HUES64 (cell line): ENCODE results near the gene CYTL1.
"Not testable (repeated sequence)": the region's sequence is repeated elsewhere in the genome, so short reads cannot be mapped to it uniquely, and the experiment has no call there.

Experiments used
- H3K27ac ChIP-seq: 2 replicates; pipeline ENCODE4 v1.7.0; 2013; ENCODE audit warnings: low read depth, low read length, inconsistent platforms
- H3K27me3 ChIP-seq: 2 replicates; pipeline ENCODE4 v1.6.1; 2013; ENCODE audit warnings: mild to moderate bottlenecking, low read length; ENCODE audit not compliant: insufficient read depth
- H3K36me3 ChIP-seq: 2 replicates; pipeline ENCODE4 v1.6.1; 2013; ENCODE audit warnings: mild to moderate bottlenecking, low read length; ENCODE audit not compliant: insufficient read depth
- H3K4me1 ChIP-seq: 2 replicates; pipeline ENCODE4 v1.6.1; 2013; ENCODE audit warnings: mild to moderate bottlenecking, low read length, moderate library complexity; ENCODE audit not compliant: insufficient read depth
- H3K4me3 ChIP-seq: 2 replicates; pipeline ENCODE4 v1.5.1; 2013; ENCODE audit warnings: mild to moderate bottlenecking, low read length, moderate library complexity
- H3K9ac ChIP-seq: 2 replicates; pipeline ENCODE4 v1.6.1; 2013; ENCODE audit warnings: mild to moderate bottlenecking, low read depth, low read length
- H3K9me3 ChIP-seq: 2 replicates; pipeline ENCODE4 v1.6.1; 2013; ENCODE audit warnings: low read depth, low read length; ENCODE audit not compliant: insufficient read depth
- WGBS: fragments of 150-250, 120-280 bp; methylation state at CpG from one replicate; pipeline ENCODE4 v1.1.7; 2013; ENCODE audit warnings: missing lambda C conversion rate; 5-methylcytosine and 5-hydroxymethylcytosine counted together

CYTL1 gene

DNA sequence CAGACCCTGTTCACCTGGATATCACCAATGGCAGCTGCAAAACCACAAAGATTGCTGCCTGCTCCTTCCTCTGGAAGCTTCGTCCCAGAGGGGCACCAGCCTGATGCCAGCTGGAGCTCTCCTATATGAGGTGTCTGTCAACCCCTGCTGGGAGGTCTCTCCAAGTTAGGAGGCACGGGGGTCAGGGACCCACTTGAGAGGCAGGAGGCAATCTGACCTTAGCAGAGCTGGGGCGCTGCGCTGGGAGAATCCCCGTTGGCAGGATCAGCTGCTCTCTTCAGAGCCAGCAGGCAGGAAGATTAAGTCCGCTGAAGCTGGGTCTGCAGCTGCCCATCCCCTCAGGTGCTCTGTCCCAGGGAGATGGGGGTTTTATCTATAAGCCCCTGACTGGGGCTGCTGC lies 17.6 kb downstream of the CYTL1 start:
- not testable (repeated sequence) for H3K9ac ChIP-seq, H3K36me3 ChIP-seq, H3K4me1 ChIP-seq, H3K9me3 ChIP-seq, H3K27ac ChIP-seq, H3K27me3 ChIP-seq, H3K4me3 ChIP-seq
- 83% methylated on average over 6 of the region's 6 CpGs for WGBS

- 88% methylated on average over 1 of the region's 1 CpG for WGBS
- not testable (repeated sequence) for H3K4me3 ChIP-seq
Observed at GRCh38 chr4:4996935-4997334, 22.3 kb downstream of the CYTL1 start.

DNA sequence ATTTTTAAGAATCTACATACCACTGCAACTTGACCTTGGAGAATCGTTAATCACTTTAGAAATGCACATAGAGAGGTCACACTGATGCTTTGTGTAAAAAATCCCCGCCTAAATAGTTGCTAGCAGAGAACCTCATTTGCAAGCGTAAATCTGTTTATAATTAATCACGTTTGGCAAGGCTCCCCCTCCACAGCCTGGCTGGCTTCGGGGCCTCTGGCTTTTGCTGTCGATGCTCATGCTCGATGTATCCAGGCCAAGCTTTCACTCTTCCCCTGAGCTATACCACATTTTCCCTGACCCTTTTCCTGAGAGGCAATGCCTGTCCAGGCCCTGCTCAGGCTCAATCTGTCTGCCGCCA lies 23.4 kb downstream of the CYTL1 start:
- no peak overlapping the region for H3K4me3 ChIP-seq
- H3K9ac ChIP-seq, result no peak overlapping the region
- peaks cover 3% of the 10 kb centered on the region; the same call in 1 of the 2 replicates for H3K4me1 ChIP-seq
- no peaks in the 10 kb centered on the region for H3K9me3 ChIP-seq
- peaks cover 2% of the 10 kb centered on the region; the same call in 1 of the 2 replicates for H3K27me3 ChIP-seq
- H3K36me3 ChIP-seq, result no peaks in the 10 kb centered on the region
- 63% methylated on average over 8 of the region's 8 CpGs for WGBS
- no peak overlapping the region for H3K27ac ChIP-seq

More at GRCh38 chr4:4996935-4997334, 22.3 kb downstream of the CYTL1 start:
- H3K27me3 ChIP-seq, H3K9ac ChIP-seq, H3K9me3 ChIP-seq, H3K36me3 ChIP-seq, H3K4me1 ChIP-seq, H3K27ac ChIP-seq: not testable (repeated sequence)

DNA sequence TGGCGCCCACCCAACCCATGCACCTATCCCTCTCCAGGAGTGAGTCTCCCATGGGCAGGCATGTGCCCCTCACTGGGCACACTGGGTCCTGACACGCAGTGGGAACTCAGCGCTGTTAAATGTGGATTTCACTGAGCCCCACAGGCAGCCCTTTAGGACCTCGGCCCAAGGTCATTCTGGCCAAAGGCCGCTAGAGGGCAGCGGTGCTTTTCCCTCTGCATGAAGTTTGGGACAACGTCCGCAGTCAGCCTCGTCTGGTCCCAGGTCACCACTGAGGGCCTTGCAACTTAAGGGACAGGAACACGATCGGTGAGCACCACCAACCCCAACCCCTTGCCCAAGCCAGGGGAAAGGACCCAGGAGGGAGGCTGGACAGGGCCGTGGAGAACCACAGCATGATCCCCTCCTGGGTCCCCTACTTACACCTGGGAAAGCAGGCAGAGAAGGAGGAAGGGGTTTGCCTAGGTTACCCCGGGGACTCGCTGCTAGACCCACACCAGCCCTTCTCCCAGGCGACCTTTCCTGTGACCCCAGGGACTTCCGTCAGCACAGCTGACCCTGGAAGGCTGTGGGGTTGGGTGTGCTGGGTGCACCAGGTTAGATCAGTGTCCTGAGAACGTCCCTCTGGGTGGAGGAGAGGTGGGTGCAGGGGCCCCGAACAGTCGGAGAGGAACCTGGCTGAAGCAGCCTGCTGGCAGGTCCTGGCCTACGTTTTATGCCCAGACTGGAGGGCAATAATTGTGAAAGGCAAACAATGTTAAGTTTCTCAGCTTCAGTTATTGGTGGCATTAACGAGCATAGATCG lies 24.0 kb downstream of the CYTL1 start:
- Histone ChIP-seq H3K27ac (no peak overlapping the region), H3K4me1 (peaks cover 3% of the 10 kb centered on the region; the same call in 1 of the 2 replicates), H3K9me3 (no peaks in the 10 kb centered on the region), H3K36me3 (no peaks in the 10 kb centered on the region), H3K27me3 (peaks cover 2% of the 10 kb centered on the region; the same call in 1 of the 2 replicates), H3K9ac (no peak overlapping the region), H3K4me3 (no peak overlapping the region)
- WGBS, result 40% methylated on average over 22 of the region's 22 CpGs

DNA sequence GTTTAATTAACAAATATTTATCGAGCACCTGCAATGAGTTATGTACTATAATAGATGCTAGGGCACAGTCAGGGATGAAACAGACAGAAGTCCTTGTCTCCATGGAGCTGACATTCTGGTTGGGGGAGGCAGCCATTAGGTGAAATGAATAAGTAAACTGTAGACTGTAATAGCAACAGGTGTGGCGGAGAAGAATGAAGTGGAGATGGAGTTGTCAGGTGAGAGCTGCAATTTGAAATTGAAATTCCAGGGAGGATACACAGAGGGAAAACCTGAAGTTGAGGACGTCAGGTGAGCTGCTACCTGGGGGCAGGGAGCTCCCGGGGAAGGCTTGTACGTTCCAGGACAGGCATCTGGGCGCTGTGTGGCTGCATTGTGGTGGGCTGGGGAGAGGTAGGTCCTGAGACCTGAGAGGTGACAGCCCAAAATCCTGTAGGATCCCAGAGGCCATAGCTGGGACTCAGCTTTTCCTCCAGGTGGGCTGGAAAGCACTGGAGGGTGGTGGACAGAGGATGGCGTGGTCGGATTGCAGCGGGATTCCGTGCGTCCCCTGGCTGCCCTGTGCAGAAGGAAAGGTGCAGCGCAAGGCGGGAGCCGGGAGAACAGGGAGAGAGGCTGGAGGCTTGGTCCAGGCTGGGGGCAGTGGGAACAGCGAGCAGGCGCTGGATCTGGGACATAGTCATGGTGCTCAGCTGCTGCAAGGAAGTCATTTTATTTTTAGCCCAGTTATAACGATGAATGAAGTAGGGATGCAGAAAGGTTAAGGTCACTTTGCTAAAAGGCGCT lies 24.8 kb downstream of the CYTL1 start:
- H3K4me3 ChIP-seq, result no peak overlapping the region
- H3K36me3 ChIP-seq, result no peaks in the 10 kb centered on the region
- no peak overlapping the region for H3K9ac ChIP-seq
- H3K27me3 ChIP-seq, result peaks cover 2% of the 10 kb centered on the region; the same call in 1 of the 2 replicates
- peaks cover 3% of the 10 kb centered on the region; the same call in 1 of the 2 replicates for H3K4me1 ChIP-seq
- 87% methylated on average over 18 of the region's 18 CpGs for WGBS
- no peak overlapping the region for H3K27ac ChIP-seq
- H3K9me3 ChIP-seq, result no peaks in the 10 kb centered on the region

DNA sequence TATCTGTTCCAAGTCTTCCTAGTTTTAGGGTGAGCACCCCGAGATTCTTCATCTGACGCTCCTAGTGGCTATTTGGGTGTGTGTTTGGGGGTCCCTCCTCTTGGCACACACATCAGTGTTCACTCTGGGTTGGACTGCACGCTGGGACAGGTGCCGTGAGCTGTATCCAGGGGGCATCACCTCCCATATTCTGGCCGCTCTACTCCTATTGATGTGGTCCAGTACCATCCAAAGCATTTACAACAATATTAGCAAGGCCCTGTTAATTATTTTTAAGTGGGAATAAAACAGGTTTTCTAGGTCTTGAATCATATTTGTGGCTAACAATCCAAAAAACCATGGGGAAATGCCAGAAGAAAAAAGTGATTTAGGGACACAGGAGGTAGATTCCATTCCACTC lies 26.4 kb downstream of the CYTL1 start:
- peaks cover 2% of the 10 kb centered on the region; the same call in 1 of the 2 replicates for H3K27me3 ChIP-seq
- H3K36me3 ChIP-seq, result no peaks in the 10 kb centered on the region
- no peak overlapping the region for H3K9ac ChIP-seq
- H3K4me3 ChIP-seq, result no peak overlapping the region
- no peaks in the 10 kb centered on the region for H3K9me3 ChIP-seq
- no peak overlapping the region for H3K27ac ChIP-seq
- peaks cover 3% of the 10 kb centered on the region; the same call in 1 of the 2 replicates for H3K4me1 ChIP-seq
- 96% methylated on average over 5 of the region's 5 CpGs for WGBS

GRCh38 chr4:4991541-4992099 lies 27.6 kb downstream of the CYTL1 start:
- WGBS, result 97% methylated on average over 14 of the region's 14 CpGs
- H3K4me1 ChIP-seq, result peaks cover 3% of the 10 kb centered on the region; the same call in 1 of the 2 replicates
- no peak overlapping the region for H3K9ac ChIP-seq
- no peaks in the 10 kb centered on the region for H3K9me3 ChIP-seq
- H3K36me3 ChIP-seq, result no peaks in the 10 kb centered on the region
- no peak overlapping the region for H3K4me3 ChIP-seq
- no peak overlapping the region for H3K27ac ChIP-seq
- peaks cover 2% of the 10 kb centered on the region; the same call in 1 of the 2 replicates for H3K27me3 ChIP-seq

DNA sequence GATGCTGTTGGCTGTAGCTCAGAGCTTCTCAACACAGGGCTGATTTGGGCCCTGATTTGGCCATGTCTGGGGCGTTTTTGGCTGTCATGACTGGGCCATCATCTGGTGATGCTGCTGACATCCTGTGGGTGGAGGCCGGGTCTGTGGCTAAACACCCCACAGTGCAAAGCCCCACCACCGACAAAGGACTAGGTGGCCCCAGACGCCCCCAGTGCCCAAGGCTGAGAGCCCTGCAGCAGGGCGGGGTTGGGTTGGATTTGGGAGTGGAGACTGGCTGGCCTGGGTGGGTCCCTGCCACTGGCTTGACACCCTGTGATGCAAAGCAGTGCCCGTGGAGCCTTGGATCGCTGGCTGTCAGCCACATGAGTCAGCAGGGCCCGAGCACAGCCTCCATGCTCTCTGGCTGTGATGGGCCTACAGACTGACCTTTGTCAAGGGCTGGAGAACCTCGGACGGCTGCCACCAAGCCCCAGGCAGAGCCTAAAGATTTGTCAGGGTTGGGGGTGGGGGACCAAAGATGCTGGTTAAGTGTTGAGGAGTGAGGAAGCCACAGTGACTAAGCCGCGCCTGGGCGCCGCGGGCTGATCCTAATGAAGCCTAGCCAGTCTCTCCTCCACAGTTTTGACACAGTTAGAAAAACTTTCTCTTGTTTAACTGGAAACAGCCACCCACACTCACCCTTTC lies 28.3 kb downstream of the CYTL1 start:
- no peaks in the 10 kb centered on the region for H3K9me3 ChIP-seq
- peaks cover 2% of the 10 kb centered on the region; the same call in 1 of the 2 replicates for H3K27me3 ChIP-seq
- H3K27ac ChIP-seq, result no peak overlapping the region
- H3K4me3 ChIP-seq, result no peak overlapping the region
- peaks cover 3% of the 10 kb centered on the region; the same call in 1 of the 2 replicates for H3K4me1 ChIP-seq
- no peaks in the 10 kb centered on the region for H3K36me3 ChIP-seq
- H3K9ac ChIP-seq, result no peak overlapping the region
- 88% methylated on average over 15 of the region's 15 CpGs for WGBS

DNA sequence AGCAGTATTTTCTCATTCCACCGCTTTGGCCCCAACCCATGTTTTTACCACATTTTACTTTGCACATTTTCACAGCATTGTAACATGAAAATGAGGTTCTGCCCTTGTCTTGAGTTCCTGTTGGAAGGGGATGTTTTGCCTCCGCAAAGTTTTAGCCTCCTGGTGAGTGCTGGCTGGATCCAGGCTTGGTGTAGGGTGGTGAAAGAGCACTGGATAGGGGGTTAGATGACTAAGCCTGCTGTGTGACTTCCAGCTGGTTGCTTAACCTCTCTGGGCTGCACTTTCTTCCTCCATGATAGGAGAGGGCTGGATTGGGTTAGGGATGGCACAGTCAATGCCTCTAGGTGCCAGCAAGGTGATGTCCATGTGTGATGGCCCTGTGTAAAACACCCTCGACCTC lies 28.9 kb downstream of the CYTL1 start:
- Histone ChIP-seq H3K4me1 (no peaks in the 10 kb centered on the region), H3K27ac (no peak overlapping the region), H3K9ac (no peak overlapping the region), H3K27me3 (peaks cover 2% of the 10 kb centered on the region; the same call in 1 of the 2 replicates), H3K4me3 (no peak overlapping the region), H3K9me3 (no peaks in the 10 kb centered on the region), H3K36me3 (no peaks in the 10 kb centered on the region)
- WGBS, result 88% methylated on average over 3 of the region's 3 CpGs

- WGBS, result 96% methylated on average over 8 of the region's 10 CpGs
Observed at GRCh38 chr4:4989083-4989622, 30.1 kb downstream of the CYTL1 start.

More at GRCh38 chr4:4989083-4989622, 30.1 kb downstream of the CYTL1 start:
- H3K4me1 ChIP-seq, result no peaks in the 10 kb centered on the region
- H3K27ac ChIP-seq, result no peak overlapping the region
- H3K9me3 ChIP-seq, result no peaks in the 10 kb centered on the region
- H3K4me3 ChIP-seq, result no peak overlapping the region
- no peaks in the 10 kb centered on the region for H3K27me3 ChIP-seq
- H3K36me3 ChIP-seq, result no peaks in the 10 kb centered on the region
- H3K9ac ChIP-seq, result no peak overlapping the region
